Islet of Langerhans (tissue), 1 donor: Measurements from ENCODE around the gene MAPKAPK3.

Experiments used
- FAIRE-seq: peaks from one replicate; lab custom pipeline; 2011; peaks lifted over from hg19 to GRCh38; lab: Jason Lieb, UNC

The MAPKAPK3 gene

GRCh38 chr3:50617096-50617791 is at the start of gene MAPKAPK3:
TSS of gene MAPKAPK3 (plus strand) at chr3:50617151. CDS start at chr3:50617566, 415 bp downstream.
- FAIRE-seq, result no peak

GRCh38 chr3:50567386-50568167 is 49.4 kb upstream of the MAPKAPK3 start, which contains the start of gene C3orf18:
TSS of gene C3orf18 (minus strand) at chr3:50567747. CDS start at chr3:50565699, 2,048 bp downstream.
- no peak for FAIRE-seq

GRCh38 chr3:50568947-50569749 is 47.8 kb upstream of the MAPKAPK3 start, which contains the start of gene HEMK1:
TSS of gene HEMK1 (plus strand) at chr3:50569522. CDS start at chr3:50571105, 1,583 bp downstream.
- FAIRE-seq, result no peak

GRCh38 chr3:50570508-50571279 is 46.3 kb upstream of the MAPKAPK3 start:
- FAIRE-seq, result no peak

- FAIRE-seq, result no peak
Observed at GRCh38 chr3:50571486-50571885, 45.5 kb upstream of the MAPKAPK3 start.

GRCh38 chr3:50572158-50572557 is 44.8 kb upstream of the MAPKAPK3 start:
- no peak for FAIRE-seq

- FAIRE-seq, result no peak
Observed at GRCh38 chr3:50572801-50573371, 44.1 kb upstream of the MAPKAPK3 start.

- FAIRE-seq, result no peak
Observed at GRCh38 chr3:50573566-50574443, 43.1 kb upstream of the MAPKAPK3 start.

- FAIRE-seq, result no peak
Observed at GRCh38 chr3:50574444-50574831, 42.5 kb upstream of the MAPKAPK3 start.

- FAIRE-seq, result no peak
Observed at GRCh38 chr3:50575372-50575771, 41.6 kb upstream of the MAPKAPK3 start.

- no peak for FAIRE-seq
Observed at GRCh38 chr3:50577348-50577747, 39.6 kb upstream of the MAPKAPK3 start.

GRCh38 chr3:50580683-50581458 is 36.1 kb upstream of the MAPKAPK3 start:
- no peak for FAIRE-seq

GRCh38 chr3:50581459-50581842 is 35.5 kb upstream of the MAPKAPK3 start:
- no peak for FAIRE-seq

- FAIRE-seq, result no peak
Observed at GRCh38 chr3:50582083-50582482, 34.9 kb upstream of the MAPKAPK3 start.

GRCh38 chr3:50583897-50584296 is 33.1 kb upstream of the MAPKAPK3 start:
- no peak for FAIRE-seq

- FAIRE-seq, result no peak
Observed at GRCh38 chr3:50584391-50584790, 32.6 kb upstream of the MAPKAPK3 start.

- no peak for FAIRE-seq
Observed at GRCh38 chr3:50585919-50586762, 30.8 kb upstream of the MAPKAPK3 start.

- no peak for FAIRE-seq
Observed at GRCh38 chr3:50586763-50587070, 30.2 kb upstream of the MAPKAPK3 start.

- FAIRE-seq, result no peak
Observed at GRCh38 chr3:50587373-50587772, 29.6 kb upstream of the MAPKAPK3 start.
